HL-60 (cell line): Measurements from ENCODE around the gene ANKZF1.

Experiments used
- DNase-seq, 2 experiments: peaks; one replicate each; pipeline ENCODE4 v3.0.0-alpha.2; 2010 to 2020; ENCODE audit warnings: low read depth in 1 of 2, low spot score in 1 of 2
- H3K27ac ChIP-seq: fragments of 250-450 bp; sonication (Bioruptor Pico); replicated peaks from 2 replicates; pipeline ENCODE4 v1.5.1; 2020; ENCODE audit warnings: mild to moderate bottlenecking, moderate library complexity
- H3K27me3 ChIP-seq: fragments of 250-450 bp; sonication (Bioruptor Pico); 2 replicates; pipeline ENCODE4 v1.5.1; 2021; ENCODE audit warnings: mild to moderate bottlenecking, moderate library complexity; ENCODE audit not compliant: insufficient read depth, poor library complexity, severe bottlenecking
- H3K4me3 ChIP-seq: replicated peaks from 2 replicates; pipeline ENCODE4 v1.5.1; 2011; ENCODE audit warnings: mild to moderate bottlenecking, control low read depth, low read length; ENCODE audit not compliant: insufficient read depth
- GABPA ChIP-seq: IDR thresholded peaks from 2 replicates; pipeline ENCODE4 v1.6.1; 2012; ENCODE audit warnings: low read depth
- POLR2AphosphoS5 ChIP-seq: IDR thresholded peaks from 2 replicates; pipeline ENCODE4 v1.6.1; 2012; ENCODE audit warnings: low read depth
- SPI1 ChIP-seq: IDR thresholded peaks from 2 replicates; pipeline ENCODE4 v1.6.1; 2012; ENCODE audit warnings: low read depth, mild to moderate bottlenecking, borderline replicate concordance
- TF ChIP-seq, protein P1 (sequence below): IDR thresholded peaks from 2 replicates; pipeline ENCODE4 v1.6.1; 2012; ENCODE audit warnings: low read depth; ENCODE audit not compliant: insufficient replicate concordance
- TF ChIP-seq, protein P2 (sequence below): IDR thresholded peaks from one replicate; pipeline ENCODE4 v1.5.1; 2011; ENCODE audit warnings: low read length, control low read depth, inconsistent platforms; ENCODE audit not compliant: insufficient read depth

Gene ANKZF1

DNA sequence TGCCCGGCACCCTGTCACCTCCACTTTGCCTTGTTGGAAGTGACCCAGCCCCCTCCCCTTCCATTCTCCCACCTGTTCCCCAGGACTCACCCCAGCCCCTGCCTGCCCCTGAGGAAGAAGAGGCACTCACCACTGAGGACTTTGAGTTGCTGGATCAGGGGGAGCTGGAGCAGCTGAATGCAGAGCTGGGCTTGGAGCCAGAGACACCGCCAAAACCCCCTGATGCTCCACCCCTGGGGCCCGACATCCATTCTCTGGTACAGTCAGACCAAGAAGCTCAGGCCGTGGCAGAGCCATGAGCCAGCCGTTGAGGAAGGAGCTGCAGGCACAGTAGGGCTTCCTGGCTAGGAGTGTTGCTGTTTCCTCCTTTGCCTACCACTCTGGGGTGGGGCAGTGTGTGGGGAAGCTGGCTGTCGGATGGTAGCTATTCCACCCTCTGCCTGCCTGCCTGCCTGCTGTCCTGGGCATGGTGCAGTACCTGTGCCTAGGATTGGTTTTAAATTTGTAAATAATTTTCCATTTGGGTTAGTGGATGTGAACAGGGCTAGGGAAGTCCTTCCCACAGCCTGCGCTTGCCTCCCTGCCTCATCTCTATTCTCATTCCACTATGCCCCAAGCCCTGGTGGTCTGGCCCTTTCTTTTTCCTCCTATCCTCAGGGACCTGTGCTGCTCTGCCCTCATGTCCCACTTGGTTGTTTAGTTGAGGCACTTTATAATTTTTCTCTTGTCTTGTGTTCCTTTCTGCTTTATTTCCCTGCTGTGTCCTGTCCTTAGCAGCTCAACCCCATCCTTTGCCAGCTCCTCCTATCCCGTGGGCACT, 47.1 kb upstream of the ANKZF1 start:
- DNase-seq: peak in 1 of 2 experiments; percentile 74
- TF ChIP-seq POLR2AphosphoS5: no peak
- TF ChIP-seq, protein P1, sequence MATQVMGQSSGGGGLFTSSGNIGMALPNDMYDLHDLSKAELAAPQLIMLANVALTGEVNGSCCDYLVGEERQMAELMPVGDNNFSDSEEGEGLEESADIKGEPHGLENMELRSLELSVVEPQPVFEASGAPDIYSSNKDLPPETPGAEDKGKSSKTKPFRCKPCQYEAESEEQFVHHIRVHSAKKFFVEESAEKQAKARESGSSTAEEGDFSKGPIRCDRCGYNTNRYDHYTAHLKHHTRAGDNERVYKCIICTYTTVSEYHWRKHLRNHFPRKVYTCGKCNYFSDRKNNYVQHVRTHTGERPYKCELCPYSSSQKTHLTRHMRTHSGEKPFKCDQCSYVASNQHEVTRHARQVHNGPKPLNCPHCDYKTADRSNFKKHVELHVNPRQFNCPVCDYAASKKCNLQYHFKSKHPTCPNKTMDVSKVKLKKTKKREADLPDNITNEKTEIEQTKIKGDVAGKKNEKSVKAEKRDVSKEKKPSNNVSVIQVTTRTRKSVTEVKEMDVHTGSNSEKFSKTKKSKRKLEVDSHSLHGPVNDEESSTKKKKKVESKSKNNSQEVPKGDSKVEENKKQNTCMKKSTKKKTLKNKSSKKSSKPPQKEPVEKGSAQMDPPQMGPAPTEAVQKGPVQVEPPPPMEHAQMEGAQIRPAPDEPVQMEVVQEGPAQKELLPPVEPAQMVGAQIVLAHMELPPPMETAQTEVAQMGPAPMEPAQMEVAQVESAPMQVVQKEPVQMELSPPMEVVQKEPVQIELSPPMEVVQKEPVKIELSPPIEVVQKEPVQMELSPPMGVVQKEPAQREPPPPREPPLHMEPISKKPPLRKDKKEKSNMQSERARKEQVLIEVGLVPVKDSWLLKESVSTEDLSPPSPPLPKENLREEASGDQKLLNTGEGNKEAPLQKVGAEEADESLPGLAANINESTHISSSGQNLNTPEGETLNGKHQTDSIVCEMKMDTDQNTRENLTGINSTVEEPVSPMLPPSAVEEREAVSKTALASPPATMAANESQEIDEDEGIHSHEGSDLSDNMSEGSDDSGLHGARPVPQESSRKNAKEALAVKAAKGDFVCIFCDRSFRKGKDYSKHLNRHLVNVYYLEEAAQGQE: no peak
- no peak for TF ChIP-seq GABPA
- no peak for TF ChIP-seq SPI1
- TF ChIP-seq, protein P2, sequence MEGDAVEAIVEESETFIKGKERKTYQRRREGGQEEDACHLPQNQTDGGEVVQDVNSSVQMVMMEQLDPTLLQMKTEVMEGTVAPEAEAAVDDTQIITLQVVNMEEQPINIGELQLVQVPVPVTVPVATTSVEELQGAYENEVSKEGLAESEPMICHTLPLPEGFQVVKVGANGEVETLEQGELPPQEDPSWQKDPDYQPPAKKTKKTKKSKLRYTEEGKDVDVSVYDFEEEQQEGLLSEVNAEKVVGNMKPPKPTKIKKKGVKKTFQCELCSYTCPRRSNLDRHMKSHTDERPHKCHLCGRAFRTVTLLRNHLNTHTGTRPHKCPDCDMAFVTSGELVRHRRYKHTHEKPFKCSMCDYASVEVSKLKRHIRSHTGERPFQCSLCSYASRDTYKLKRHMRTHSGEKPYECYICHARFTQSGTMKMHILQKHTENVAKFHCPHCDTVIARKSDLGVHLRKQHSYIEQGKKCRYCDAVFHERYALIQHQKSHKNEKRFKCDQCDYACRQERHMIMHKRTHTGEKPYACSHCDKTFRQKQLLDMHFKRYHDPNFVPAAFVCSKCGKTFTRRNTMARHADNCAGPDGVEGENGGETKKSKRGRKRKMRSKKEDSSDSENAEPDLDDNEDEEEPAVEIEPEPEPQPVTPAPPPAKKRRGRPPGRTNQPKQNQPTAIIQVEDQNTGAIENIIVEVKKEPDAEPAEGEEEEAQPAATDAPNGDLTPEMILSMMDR: no peak
- no peaks in the 10 kb centered on the region for H3K27me3 ChIP-seq
- H3K27ac ChIP-seq: no peak overlapping the region
- no peak overlapping the region for H3K4me3 ChIP-seq

GRCh38 chr2:219183151-219183772, 46.3 kb upstream of the ANKZF1 start:
- Histone ChIP-seq H3K27me3 (no peaks in the 10 kb centered on the region), H3K27ac (no peak overlapping the region), H3K4me3 (no peak overlapping the region)
- TF ChIP-seq SPI1 (no peak), POLR2AphosphoS5 (no peak)
- TF ChIP-seq, protein P1: no peak
- TF ChIP-seq, protein P2: no peak
- no peak for DNase-seq

GRCh38 chr2:219184121-219184520, 45.5 kb upstream of the ANKZF1 start:
- no peak for DNase-seq
- H3K27ac ChIP-seq: no peak overlapping the region
- no peak overlapping the region for H3K4me3 ChIP-seq
- TF ChIP-seq, protein P2: no peak
- TF ChIP-seq SPI1 (no peak), GABPA (no peak), POLR2AphosphoS5 (no peak)
- TF ChIP-seq, protein P1: no peak
- H3K27me3 ChIP-seq: no peaks in the 10 kb centered on the region
